Memory B cell (primary cell): Measurements from ENCODE around the gene ZCCHC7.

Experiments used
- ATAC-seq: fragments of 150-1000 bp; cut with Tn5 transposase; 2 replicates; pipeline ENCODE4 v1.10.0; 2021; ENCODE audit warnings: low read depth, mild to moderate bottlenecking, moderate library complexity
- DNase-seq, 2 donors: peaks; one replicate each; pipeline ENCODE4 v3.0.0; 2022; ENCODE audit warnings: low spot score in 2 of 2
- H3K27ac Mint-ChIP-seq: one replicate; pipeline ENCODE4 v1.8.0; 2022; ENCODE audit warnings: mild to moderate bottlenecking, moderate library complexity, mixed read lengths
- H3K27me3 Mint-ChIP-seq: one replicate; pipeline ENCODE4 v1.8.0; 2022; ENCODE audit warnings: mixed read lengths
- H3K36me3 Mint-ChIP-seq: one replicate; pipeline ENCODE4 v1.8.0; 2022; ENCODE audit warnings: mild to moderate bottlenecking, mixed read lengths
- H3K4me1 Mint-ChIP-seq: one replicate; pipeline ENCODE4 v1.8.0; 2022; ENCODE audit warnings: mixed read lengths
- H3K4me3 Mint-ChIP-seq: one replicate; pipeline ENCODE4 v1.8.0; 2022; ENCODE audit warnings: mild to moderate bottlenecking, moderate library complexity, mixed read lengths
- H3K9me3 Mint-ChIP-seq: one replicate; pipeline ENCODE4 v1.8.0; 2022; ENCODE audit warnings: mixed read lengths

ZCCHC7 gene

DNA sequence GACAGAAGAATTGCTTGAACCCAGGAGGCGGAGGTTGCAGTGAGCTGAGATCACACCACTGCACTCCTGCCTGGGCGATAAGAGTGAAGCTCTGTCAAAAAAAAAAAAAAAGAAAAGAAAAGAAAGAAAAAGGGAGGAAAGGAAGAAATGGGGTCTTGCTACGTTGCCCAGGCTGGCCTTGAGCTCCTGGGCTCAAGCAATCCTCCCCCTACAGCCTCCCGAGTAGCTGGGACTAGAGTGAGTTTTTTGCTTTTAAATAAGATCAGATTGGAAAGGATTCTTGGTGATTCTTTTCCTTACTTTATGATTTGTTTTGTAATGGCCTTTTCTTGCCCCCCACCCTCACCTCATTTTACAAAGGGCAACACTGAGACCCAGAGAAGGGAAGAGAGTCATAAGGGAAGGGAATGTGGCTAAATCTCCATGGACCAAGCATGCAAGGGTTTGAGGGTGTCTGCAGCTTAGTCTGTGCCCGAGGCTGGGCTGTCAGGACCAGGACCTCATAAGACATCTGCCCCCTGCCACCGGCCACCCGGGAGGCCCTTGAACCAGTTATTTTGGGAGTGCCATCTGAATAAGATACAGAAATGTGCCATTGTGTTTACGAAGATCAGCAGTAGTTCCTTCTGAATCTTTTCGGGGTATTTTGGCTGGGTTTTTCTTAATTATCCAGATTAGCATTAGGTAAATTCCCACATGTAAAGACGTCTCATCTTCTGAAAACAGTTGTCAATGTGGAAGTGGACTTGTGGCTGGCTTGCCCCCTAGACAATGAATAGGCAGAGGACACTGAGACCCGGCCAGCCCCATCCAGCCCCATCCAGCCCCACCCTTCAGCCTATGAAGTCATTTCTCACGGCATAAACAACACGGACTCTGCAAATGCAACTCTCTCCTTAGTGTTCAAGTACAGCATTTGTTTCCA lies 257.6 kb downstream of the ZCCHC7 start:
- H3K27ac Mint-ChIP-seq: peak overlapping the region; percentile 90

DNA sequence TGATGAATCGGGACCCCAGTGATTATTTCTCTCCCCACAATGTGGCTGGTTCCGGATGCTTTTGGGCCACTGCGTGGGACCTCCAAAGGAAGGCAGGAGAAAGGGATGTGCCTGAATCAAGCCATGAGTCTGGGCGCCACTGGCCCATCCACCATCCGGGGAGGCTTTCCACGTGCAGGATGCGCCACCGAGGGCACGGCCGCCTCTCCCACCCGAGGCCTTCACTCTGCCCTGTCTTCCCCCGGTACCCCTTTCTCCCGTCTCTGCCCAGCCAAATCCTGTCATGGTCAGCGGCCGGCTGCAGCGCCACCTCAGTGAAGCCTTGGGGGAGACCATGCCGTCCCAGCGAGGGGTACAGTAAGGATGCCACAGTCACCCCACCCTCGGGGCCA lies 258.2 kb downstream of the ZCCHC7 start:
- Mint-ChIP-seq H3K27ac (peak overlapping the region; percentile 90), H3K27me3 (peaks cover 3% of the 10 kb centered on the region), H3K36me3 (no peaks in the 10 kb centered on the region), H3K4me3 (peak overlapping the region; percentile 72), H3K4me1 (peaks cover 61% of the 10 kb centered on the region), H3K9me3 (no peaks in the 10 kb centered on the region)
- no peak for DNase-seq
- no peak for ATAC-seq

More for the DNA sequence above, 257.6 kb downstream of the ZCCHC7 start:
- Mint-ChIP-seq H3K9me3 (no peaks in the 10 kb centered on the region), H3K4me3 (peak overlapping the region; percentile 72), H3K36me3 (no peaks in the 10 kb centered on the region), H3K27me3 (peaks cover 3% of the 10 kb centered on the region), H3K4me1 (peaks cover 64% of the 10 kb centered on the region)
- ATAC-seq: peak; percentile 32
- DNase-seq: no peak

DNA sequence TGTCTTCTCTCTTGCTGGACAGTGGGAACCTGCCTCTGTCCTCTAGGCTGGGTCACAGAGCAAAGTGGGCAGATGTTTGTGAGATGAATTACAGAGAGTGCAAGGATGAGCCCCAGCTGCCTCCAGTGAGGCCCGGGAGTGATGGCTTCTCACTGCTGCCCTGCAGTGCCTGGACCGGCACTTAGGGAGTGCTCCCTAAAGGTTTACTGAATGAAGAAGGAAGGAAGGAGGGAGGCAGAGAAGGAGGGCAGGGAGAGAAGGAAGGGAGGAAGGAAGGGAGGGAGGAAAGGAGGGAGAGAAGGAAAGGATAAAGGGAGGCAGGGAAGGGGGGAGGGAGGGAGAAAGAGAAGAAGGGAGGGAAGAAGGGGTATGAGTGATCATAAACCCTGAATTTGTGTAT lies 259.5 kb downstream of the ZCCHC7 start:
- no peak for DNase-seq
- no peak for ATAC-seq
- peak overlapping the region; percentile 53 for H3K4me3 Mint-ChIP-seq
- H3K27me3 Mint-ChIP-seq: peaks cover 3% of the 10 kb centered on the region
- no peaks in the 10 kb centered on the region for H3K36me3 Mint-ChIP-seq
- H3K9me3 Mint-ChIP-seq: peaks cover 1% of the 10 kb centered on the region
- peak overlapping the region; percentile 17 for H3K27ac Mint-ChIP-seq
- H3K4me1 Mint-ChIP-seq: peaks cover 61% of the 10 kb centered on the region

DNA sequence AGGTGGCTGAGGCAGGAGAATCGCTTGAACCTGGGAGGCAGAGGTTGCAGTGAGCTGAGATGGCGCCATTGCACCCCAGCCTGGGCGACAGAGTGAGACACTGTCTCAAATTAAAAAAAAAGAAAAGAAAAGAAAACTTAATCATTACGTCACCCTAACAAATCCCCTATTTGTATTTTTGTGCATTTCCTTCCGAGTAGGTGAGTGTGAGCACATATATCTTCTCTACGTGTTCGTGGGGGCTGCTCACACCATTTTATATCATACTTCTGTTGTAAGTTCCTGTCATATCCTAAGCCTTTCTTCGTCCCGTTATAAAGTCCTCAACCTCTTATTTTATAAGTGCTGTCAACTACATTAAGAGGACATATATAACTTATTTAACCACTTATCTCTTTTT lies 260.2 kb downstream of the ZCCHC7 start:
- ATAC-seq (no peak), DNase-seq (no peak)
- H3K36me3 Mint-ChIP-seq: no peaks in the 10 kb centered on the region
- H3K4me3 Mint-ChIP-seq: no peak overlapping the region
- peaks cover 3% of the 10 kb centered on the region for H3K27me3 Mint-ChIP-seq
- H3K27ac Mint-ChIP-seq: no peak overlapping the region
- peaks cover 1% of the 10 kb centered on the region for H3K9me3 Mint-ChIP-seq
- H3K4me1 Mint-ChIP-seq: peaks cover 57% of the 10 kb centered on the region

DNA sequence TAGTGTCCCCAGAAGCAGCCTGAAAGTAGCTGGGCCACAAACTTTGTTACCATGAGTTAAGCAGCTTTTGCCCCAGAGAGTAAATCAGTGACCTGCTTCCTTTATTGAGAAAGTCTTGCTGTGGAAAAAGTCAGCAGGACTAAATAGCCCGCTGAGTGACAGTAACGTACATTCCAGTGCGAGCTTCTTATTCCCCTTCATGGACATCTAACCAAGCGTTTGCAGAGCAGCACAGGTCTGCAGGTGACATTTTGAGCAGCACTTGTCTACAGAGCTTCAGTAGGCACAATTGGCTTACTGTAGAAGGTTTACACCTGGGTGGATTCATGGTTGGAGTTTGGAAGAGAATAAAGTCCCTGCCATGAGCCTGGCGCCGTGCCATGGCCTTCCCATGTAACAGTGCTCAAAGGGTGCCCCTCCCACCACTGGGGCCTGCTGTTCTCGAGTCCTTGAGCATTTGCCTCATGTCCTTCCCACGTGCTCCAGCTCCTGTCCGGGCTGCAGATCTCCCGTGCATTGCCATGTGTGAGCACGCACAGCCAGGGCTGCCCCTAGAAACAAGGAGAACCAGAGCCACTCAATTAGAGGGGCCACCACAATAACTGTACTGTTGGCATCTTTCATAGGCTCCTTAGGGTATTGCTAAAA lies 260.8 kb downstream of the ZCCHC7 start:
- no peaks in the 10 kb centered on the region for H3K36me3 Mint-ChIP-seq
- peaks cover 3% of the 10 kb centered on the region for H3K27me3 Mint-ChIP-seq
- peaks cover 1% of the 10 kb centered on the region for H3K9me3 Mint-ChIP-seq
- peaks cover 64% of the 10 kb centered on the region for H3K4me1 Mint-ChIP-seq
- no peak overlapping the region for H3K4me3 Mint-ChIP-seq
- DNase-seq (no peak), ATAC-seq (no peak)
- peak overlapping the region; percentile 80 for H3K27ac Mint-ChIP-seq

DNA sequence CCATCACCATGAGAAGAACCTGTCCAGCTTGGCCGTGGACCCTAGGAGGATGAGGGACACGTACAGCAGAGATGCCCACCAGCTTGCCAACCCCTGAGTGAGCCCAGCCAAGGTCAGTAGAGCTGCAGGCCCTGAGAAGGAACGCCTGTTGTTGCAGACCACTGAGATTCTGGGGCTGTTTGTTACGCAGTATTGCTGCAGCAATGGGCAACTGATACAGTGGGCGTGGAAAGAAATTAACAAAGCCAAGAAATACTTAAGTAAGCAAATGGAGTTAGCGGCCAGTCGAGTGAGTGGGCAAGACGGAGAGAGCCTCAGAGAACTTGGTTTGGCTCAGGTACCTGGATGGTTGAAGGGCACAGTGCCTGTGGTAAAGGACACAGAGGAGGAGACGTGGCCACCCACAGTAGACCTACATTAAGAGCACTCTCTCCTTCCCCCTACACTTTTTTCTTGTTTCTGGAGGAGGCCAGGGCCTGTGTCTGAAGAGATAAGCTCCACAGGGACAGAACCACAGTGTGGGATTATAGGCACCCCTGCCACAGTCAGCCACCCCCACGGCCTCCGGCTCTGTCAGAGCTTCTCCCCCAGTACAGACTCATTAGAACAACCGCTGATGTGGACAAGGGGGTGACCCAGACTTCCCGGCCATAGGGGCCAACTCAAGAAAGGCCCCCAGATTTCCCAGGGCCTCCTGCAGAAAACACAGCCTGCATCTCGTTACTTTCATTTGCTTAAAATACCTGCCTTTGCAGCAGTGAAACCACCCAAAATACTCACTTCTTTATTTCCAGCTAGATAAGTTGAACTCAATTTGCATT lies 262.0 kb downstream of the ZCCHC7 start:
- Mint-ChIP-seq H3K4me1 (peaks cover 59% of the 10 kb centered on the region), H3K36me3 (no peaks in the 10 kb centered on the region), H3K4me3 (peak overlapping the region; percentile 55), H3K27ac (peak overlapping the region; percentile 80), H3K27me3 (peaks cover 3% of the 10 kb centered on the region), H3K9me3 (peaks cover 1% of the 10 kb centered on the region)
- ATAC-seq: peak; percentile 59
- no peak for DNase-seq

DNA sequence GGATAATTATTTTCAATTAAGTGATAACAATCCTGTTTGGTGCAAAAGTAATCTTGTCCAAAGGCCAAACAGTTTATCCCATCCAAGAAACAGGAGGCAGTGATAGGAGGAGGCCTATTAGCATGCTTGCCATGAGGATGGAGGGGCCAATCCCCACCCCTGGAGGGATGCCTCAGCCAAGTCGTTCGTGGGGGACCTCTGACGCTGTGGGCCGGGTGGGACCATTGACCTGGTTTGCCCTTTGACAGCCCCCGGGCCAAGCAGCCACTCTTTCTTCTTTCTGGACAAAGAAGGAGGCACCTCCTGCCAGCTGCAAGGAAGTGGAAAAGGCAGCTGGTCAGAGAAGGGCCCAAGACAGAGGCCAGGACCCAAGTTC lies 262.6 kb downstream of the ZCCHC7 start:
- Mint-ChIP-seq H3K36me3 (no peaks in the 10 kb centered on the region), H3K27ac (peak overlapping the region; percentile 80), H3K4me1 (peaks cover 56% of the 10 kb centered on the region), H3K4me3 (peak overlapping the region; percentile 55), H3K27me3 (peaks cover 3% of the 10 kb centered on the region), H3K9me3 (peaks cover 1% of the 10 kb centered on the region)
- ATAC-seq (peak; percentile 4), DNase-seq (no peak)

DNA sequence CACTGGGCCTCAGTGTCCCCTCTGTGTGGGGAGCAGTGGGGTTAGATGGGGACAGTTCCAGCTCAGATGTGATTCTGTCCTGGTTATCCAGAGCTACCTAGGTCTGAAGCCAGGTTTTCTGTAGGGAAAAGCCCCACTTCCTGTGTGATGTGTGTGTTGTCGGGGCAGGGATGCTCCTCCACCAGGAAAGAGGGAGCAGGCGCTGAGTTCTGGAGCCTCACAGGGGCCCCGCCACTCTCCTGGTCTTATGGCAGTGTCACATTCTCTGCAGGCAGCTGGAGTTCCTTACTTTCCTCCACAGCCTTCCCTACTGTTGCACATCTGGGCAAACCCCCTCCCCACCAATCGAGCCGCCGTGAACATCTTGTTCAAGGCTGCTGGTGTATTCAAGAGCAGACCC lies 263.0 kb downstream of the ZCCHC7 start:
- Mint-ChIP-seq H3K27me3 (peaks cover 3% of the 10 kb centered on the region), H3K27ac (no peak overlapping the region), H3K36me3 (no peaks in the 10 kb centered on the region), H3K9me3 (peaks cover 1% of the 10 kb centered on the region), H3K4me1 (peaks cover 54% of the 10 kb centered on the region), H3K4me3 (no peak overlapping the region)
- ATAC-seq (no peak), DNase-seq (no peak)

DNA sequence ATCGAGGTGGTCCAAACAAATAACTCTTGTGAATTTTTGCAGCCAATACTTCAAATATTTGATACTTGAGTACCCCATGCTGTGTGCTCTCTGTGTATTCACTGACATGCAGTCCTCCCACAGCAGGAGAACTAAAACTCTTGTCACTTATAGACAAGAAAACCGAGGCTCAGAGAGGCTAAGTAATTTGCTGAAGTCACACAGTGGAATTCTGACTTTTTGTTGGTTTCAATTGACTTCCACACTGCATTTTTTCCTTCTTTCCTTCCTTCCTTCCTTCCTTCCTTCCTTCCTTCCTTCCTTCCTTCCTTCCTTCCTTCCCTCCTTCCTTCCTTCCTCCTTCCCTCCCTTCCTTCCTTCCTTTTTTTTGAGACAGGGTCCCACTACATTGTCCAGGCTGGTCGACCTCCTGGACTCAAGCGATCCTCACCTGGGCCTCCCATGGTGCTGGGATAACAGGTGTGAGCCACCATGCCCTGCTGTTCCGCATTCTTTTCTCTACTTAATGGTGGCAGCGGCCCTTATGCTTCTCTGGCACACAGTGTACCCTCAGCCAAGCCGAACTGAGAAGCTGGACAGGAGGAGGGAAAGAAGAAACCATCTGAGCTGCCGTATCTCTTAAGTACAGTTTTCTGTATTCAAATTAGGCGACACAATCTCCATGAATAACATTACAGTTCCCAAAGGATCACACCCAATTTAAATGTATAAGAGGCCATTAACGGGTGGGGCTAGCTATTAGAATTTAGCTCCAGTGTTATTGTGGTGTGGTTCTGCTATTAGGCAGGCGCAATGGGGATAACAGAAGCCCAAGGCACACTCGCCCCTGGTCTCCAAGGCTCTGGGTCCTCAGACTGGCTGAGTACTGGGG lies 263.7 kb downstream of the ZCCHC7 start:
- Mint-ChIP-seq H3K9me3 (peaks cover 1% of the 10 kb centered on the region), H3K27me3 (peaks cover 3% of the 10 kb centered on the region), H3K4me1 (peaks cover 49% of the 10 kb centered on the region), H3K36me3 (no peaks in the 10 kb centered on the region), H3K27ac (peak overlapping the region; percentile 3), H3K4me3 (peak overlapping the region; percentile 55)
- DNase-seq (no peak), ATAC-seq (no peak)

DNA sequence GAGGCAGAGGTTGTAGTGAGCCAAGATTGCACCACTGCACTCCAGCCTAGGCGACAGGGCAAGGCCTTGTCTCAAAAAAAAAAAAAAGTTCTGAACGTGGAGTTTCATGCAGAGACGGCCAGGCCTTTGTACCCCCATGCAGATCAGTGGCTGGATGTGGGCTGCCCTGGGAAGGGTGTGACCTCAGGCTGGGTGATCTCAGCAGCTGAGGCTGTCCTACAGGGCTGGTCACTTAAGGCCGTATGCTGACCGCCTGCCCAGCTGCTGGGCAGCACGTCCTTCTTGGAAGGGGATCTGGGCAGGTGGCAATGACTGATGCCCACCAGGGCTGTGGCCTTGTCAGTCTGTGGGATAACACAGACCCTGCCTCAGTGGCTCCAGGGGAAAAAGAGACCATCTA lies 264.9 kb downstream of the ZCCHC7 start:
- no peak for DNase-seq
- H3K27me3 Mint-ChIP-seq: no peaks in the 10 kb centered on the region
- H3K4me1 Mint-ChIP-seq: peaks cover 45% of the 10 kb centered on the region
- H3K4me3 Mint-ChIP-seq: no peak overlapping the region
- H3K36me3 Mint-ChIP-seq: no peaks in the 10 kb centered on the region
- peaks cover 1% of the 10 kb centered on the region for H3K9me3 Mint-ChIP-seq
- H3K27ac Mint-ChIP-seq: no peak overlapping the region
- no peak for ATAC-seq

DNA sequence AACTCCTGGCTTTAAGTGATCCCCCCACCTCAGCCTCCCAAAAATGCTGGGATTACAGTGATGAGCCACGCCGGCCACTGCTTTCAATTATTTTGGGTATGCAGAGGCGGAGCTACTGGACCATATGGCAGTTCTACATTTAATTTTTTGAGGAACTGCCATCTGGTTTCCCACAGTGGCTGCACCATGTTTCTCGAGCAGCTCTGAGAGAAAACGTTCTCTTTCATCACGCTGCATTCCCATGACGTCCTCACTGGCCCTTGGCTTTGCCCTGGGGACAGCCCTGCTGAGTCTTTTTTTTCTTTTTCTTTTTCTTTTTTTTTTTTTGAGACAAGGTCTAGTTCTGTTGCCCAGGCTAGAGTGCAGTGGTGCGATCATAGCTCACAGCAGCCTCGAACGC lies 266.6 kb downstream of the ZCCHC7 start:
- ATAC-seq (peak; percentile 62), DNase-seq (no peak)
- H3K27me3 Mint-ChIP-seq: no peaks in the 10 kb centered on the region
- H3K27ac Mint-ChIP-seq: no peak overlapping the region
- no peak overlapping the region for H3K4me3 Mint-ChIP-seq
- H3K9me3 Mint-ChIP-seq: peaks cover 1% of the 10 kb centered on the region
- peaks cover 39% of the 10 kb centered on the region for H3K4me1 Mint-ChIP-seq
- H3K36me3 Mint-ChIP-seq: no peaks in the 10 kb centered on the region

DNA sequence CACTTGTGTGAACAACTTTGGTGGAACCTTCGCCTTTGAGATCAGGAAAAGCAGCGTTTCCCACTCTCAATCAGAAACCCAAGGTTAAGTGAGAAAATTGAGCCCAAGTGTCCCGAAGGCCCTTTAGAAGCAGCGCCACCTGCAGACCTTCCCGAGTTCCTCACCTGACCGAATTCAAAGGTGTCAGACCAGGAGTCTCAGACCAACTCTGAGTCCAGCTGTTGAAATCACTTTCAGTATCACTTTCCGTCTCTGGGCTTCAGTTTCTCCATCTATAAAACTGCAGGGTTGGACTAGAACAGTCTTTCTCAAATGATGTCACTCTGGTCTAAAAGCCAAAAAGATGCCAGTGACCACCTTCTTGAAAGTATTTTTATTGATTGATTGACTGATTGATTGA lies 270.4 kb downstream of the ZCCHC7 start:
- Mint-ChIP-seq H3K27ac (peak overlapping the region; percentile 70), H3K36me3 (no peaks in the 10 kb centered on the region), H3K27me3 (no peaks in the 10 kb centered on the region), H3K4me1 (peaks cover 20% of the 10 kb centered on the region), H3K4me3 (peak overlapping the region; percentile 27), H3K9me3 (no peaks in the 10 kb centered on the region)
- DNase-seq (no peak), ATAC-seq (peak; percentile 78)

DNA sequence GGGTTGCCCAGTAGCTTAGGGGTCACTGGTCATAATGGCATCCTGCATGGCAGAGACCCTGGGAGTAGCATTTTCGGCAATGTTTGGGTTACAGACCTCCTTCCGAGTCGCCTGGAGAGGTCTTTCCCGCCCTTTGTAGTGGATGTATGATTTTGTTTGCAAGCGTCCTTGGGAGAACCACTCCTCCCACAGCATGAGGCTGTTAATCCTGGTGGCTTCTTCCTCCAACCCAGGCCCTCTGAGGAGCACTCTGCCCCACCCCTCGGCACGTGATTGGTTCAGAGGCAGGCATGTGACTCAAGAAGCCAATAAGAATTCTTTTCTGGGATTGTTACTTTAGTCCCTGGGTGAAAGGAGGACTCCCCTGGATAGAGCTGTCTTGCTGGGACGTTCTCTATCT lies 271.9 kb downstream of the ZCCHC7 start:
- Mint-ChIP-seq H3K27ac (no peak overlapping the region), H3K36me3 (no peaks in the 10 kb centered on the region), H3K9me3 (no peaks in the 10 kb centered on the region), H3K4me1 (peaks cover 10% of the 10 kb centered on the region), H3K4me3 (no peak overlapping the region), H3K27me3 (no peaks in the 10 kb centered on the region)
- ATAC-seq (no peak), DNase-seq (no peak)
